Left forelimb (tissue), 1 donor: ENCODE data around the gene TUT7.
"Not testable (repeated sequence)": the region's sequence is repeated elsewhere in the genome, so short reads cannot be mapped to it uniquely, and the experiment has no call there.

Experiments
- DNase-seq: peaks from one replicate; pipeline ENCODE4 v3.0.0-alpha.2; 2018; ENCODE audit warnings: low spot score

The TUT7 gene

DNA sequence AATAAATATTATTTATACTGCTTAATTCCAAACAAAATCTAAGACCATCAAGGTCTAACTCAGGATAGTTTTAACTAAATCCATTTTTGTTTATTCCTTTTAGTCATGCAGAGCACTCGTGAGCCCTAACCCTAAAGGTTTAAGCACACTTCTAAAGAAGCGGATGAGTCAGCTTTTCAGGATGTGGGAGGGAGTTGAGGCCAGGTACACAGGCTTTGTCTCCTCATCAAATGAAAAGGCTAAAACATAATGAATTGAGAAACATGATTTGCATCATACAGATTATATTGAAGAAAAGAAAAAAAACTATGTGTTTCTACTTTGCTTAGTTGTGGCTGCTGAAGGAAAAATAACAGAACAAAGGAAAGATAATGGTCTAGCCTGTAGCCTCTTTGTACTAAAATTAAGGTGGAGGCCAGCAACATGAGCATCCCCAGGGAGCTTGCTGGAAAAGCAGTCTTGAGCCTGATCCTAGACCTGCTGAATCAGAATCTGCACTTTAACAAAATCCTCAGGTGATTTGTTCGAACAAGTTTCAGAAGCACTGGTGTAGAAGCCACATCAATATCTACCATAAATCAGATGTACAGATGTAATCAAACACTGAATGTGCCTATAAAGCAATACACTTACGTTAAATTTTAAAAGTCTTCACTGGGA, 50.8 kb downstream of the TUT7 start:
- DNase-seq, result no peak

DNA sequence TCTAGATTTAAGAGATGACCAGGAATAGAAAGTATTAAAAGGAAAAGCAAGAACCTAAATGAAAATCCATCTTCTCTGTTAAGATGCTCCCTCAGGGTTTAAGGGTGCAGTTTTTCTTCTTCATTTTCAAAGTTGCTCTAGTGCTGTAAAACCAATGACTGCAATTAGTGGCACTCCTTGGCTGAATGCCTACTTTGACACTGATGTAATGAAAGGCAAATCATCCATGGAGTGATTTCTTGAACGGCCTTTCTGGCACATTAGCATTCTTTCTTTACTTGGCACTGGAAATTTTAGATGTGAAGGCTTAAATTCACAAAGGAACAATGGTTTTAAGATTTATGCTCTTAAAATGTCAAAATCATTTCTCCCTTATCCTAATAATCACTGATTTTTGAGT, 52.5 kb downstream of the TUT7 start:
- DNase-seq, result no peak

DNA sequence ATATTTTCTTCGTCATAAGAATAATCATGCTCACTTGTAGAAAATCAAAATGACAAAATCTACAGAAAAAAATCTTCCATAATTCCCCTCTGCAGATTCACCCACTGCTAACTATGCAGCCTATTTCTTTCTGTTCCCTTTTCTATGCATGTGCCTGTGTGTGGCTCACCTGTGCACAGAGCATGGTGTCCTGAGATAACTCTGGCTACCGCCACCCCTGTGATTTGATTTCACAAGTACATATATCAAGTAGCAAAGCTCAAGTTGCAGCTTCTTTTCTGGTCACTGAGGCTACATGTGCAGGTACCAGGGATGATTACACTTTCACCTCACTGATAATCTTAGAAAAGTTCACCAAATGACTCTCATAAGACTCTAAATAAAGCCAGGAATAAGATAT, 53.5 kb downstream of the TUT7 start:
- no peak for DNase-seq

DNA sequence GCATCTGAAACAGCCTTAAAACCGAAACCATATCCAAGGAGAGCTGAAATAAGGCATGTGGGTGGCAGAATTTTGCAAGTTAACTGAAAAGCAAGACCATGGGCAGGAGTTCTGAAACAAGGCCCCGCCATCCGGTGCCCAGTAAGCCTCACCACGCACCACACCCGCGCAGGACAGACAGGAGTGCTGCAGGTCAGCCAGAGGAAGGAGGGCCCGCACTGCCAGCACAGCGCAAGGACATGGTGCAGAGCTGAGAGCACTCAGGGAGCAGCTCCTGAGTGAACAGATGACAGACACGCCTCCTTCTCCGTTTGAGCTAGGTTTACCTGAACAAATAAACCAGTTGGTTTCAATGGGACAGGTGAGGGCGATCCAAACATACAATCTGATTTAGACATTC, 55.3 kb downstream of the TUT7 start:
- no peak for DNase-seq

DNA sequence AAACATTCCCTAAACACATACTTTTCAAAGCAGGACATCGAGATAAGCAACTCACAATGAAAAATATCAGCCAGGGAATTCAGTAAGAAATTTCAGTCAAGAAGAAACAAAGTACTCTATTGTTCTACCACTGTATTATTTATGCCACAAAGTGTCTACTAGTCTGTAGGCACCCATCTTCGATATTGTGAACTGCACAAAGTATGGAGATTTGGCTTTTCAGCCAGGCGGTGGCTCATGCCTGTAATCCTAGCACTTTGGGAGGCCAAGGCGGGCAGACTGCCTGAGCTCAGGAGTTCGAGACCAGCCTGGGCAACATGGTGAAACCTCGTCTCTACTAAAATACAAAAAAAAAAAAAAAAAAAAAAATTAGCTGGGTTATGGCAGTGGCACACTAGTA, 63.9 kb downstream of the TUT7 start:
- not testable (repeated sequence) for DNase-seq

DNA sequence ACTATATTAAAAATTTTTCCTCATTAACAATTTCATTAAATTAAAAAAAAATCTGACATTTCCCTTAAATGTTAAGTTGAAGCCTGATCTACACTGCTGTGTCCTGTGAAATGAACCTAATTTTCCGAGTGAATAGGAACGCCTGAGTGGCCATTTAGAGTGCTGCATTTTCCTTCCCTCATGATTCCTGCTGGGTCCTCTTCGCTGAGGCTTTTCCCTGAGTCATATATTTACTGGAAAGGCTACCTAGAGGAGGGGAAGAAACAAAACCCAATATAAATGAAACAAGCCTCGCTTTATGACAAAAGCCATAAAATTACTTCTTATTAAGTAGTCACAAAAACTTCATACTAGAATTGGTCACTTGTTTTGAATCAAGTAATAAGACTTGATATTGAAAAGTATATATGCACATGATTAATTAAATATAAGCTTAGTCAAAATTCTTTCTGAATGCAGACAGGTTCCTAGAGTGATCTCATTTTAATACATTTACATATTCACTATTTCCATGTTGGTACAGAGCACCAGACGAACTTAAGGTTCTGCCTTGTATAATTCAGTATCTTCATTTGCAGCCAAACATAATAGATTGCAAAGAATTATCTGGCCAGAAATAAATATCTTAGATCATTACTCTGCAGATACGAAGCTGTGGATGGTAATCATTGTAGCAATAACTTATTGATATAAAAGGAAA, 65.6 kb downstream of the TUT7 start:
- no peak for DNase-seq

DNA sequence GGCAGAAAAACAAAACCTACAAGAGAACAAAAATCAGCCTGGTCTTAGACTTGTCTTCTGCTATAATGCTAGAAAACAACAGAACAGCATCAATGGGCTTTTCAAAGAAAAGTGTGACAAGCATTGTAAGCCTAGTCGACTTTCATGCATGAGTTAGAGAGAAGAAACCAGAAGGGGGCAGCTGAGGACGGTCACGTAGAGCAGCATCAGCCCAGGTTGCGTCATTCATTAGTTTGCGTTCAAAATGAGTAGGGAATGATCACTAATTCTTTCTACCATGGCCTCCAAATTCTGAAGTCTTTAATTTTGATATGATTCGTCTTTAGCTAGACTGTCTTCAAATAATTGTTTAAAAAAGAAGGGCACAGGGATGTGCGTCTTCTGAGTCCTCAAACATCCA, 67.2 kb downstream of the TUT7 start:
- no peak for DNase-seq

DNA sequence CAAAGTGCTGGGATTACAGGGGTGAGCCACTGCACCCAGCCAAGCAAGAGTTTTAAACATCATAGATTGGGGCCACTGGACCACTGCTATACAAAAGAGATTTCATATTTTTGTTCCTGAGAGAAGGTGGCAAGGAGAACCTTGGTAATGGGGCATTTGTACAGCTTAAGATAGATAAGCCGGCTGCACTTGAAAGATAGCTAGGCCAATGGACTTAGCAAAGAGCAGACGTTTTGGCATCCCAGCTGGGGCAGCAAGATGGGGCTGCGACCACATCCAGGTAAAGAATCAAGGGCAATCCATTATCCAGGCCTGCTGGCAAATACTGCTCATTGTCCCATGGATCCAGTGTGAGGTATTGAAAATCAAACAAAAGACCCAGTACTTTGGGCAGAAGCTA, 67.9 kb downstream of the TUT7 start:
- no peak for DNase-seq

DNA sequence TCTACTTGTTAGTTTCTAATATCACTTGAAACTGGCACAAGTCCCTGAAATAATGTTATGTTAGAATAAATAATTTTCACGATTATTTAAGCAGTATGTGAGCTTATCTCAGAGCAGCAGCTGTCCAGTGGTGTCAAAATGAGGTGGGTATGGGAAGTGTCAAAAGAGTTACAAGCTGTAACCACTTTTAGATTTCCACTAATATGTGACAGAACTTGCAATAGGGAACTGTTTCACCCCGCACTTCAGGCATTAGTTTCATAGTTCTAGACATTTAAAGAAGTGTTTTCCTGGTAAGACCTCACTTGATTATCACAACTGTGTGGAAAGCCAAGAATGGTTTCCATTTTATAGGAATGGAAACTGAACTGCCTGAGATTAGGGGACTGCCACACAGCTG, 68.9 kb downstream of the TUT7 start:
- DNase-seq, result no peak

DNA sequence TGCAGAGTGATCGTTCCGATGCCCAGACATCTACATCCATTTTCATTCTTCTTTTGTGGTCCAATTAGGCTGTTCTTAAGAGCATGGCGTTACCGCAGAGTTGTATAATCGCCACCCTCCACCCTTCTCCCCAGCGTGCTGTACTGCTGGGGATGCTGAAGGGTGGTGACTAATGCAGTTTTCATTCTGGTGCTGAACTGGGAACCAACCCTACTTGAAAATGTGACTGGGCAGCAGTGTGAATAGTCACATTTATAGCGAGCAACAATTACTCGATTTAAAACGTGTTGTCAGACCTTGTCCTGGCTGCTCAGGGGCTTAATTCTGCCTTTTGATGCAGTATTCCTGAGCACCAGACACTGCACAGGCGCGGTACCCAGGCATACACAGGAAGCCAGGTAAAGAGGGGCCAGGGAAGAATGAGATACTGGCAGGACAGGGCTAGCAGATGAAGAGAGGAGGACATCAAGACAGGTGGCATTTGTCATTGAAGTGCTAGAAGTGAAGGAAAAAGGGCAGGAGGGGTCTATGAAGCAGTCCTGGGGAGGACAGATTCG, 71.2 kb downstream of the TUT7 start:
- no peak for DNase-seq

DNA sequence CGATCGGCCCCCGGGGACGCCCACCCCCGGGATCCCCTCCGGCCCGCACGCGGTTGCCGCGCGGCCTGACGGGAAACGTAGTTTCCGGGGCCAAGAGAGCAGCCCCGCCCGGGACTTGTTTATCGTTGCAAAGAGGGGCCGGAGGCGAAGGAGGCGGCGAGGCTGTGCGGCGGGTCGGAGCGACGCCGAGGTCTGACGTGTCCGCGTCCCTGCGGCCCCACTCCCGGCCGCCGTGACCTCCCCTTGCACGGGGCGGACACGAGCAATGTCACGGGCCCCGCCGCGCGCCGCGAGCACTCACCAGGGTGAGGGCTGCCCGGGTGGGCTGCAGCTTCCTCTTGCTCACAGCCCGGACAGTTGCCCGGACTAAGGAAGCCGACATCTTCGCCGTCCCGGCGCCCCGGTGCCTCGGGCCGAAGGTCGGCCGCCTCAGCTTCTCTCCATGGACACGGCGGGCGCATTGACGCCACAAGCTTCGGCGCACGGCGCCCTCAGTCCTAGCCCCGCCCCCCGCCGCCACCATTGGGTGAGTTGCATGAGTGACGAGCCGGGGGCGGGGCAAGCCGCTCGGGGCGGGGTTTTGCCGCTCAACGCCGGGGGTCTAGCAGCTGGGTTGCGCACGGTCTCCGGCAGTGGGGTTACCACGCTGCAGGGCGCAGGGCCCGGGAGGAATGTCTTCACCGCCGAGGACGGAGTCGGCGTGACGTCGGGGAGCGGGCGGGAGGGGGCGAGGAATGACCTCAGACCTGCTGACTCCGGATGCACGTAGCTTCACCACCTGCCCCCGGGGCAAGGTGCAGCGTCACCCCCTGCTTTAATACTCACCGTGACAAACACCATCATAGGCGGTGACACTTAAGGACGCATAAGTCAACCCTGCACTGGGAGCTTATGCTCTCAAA, 71.9 kb downstream of the TUT7 start, which contains the start of gene ISCA1:
Gene ISCA1 (minus strand): TSS at position 462 of the 902 bp plus-strand sequence. CDS start 80 bp downstream, at position 382.
- DNase-seq, result peak; percentile 97

DNA sequence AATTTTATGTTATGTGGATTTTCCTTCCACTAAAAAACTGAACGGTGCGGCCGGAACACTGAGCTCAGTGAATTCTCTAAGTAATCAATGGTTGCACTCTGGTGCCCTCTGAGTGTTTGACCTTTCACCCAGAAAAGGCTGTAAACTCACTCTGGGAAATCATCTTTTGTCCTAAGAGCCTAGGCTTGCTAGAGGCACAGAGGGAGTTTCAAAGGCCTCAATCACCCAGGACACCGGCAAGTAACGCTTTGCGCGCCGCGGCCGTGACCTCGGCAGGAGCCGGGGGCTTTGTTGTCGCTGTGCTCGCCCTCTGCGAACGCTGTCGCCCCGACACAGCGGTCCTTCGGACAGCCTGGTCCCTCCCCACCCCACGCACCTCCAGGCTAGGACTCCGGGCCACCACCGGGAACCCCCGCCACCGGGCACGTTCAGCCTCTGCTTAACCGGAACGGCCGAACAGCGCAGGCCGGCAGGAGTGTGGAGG, 72.6 kb downstream of the TUT7 start:
- no peak for DNase-seq

DNA sequence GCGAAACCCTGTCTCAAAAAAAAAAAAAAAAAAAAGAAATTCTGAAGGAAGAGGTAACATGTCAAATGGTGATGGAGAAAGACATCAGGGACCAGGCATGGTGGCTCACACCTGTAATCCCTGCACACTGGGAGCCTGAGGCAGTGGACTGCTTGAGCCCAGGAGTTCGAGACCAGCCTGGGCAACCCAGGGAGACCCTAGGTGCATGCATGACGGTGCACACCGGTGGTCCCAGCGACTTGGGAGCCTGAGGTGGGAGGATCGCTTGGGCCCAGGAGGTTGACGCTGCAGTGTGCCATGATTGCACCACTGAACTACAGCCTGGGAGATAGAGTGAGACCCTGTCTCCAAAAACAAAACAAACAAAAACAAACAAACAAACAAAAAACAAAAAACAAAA, 73.6 kb downstream of the TUT7 start:
- no peak for DNase-seq

DNA sequence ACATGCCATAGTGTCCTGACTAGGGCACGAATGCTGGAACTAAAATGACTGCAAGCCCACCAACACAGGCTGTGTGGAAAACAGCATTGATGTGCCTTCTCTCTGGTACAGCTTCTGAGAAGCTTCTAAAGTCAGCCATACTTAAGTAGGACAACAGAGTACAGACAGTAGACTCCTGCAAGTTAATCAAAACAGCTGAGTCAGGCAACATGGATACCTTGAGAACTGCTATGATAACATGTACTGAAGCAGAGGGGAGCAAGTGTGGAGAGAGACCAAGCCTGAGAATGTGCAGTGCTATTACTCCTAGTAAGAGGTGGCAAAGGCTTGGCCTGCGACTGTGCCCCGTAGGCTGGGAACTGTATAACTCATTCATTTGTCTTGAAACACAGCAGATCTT, 74.4 kb downstream of the TUT7 start:
- DNase-seq, result no peak

DNA sequence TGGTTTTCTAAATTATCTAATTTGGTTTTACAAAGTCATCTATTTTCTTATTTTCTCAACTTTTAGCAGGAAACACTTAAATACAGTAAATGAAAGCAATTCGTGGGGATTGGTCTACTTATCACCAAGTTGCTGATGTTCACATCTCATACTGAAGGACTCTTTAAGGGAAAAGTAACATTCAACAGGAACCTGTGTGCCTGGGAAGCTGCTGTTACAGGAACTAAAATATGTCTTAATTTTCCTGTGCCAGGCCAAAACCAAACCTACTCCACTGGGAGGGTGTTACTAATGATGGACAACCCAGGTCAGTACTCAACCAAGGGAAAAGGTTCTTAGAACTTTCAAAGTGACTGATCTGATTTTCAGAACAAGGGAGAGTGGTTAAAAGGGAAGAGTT, 77.1 kb downstream of the TUT7 start:
- DNase-seq, result no peak

DNA sequence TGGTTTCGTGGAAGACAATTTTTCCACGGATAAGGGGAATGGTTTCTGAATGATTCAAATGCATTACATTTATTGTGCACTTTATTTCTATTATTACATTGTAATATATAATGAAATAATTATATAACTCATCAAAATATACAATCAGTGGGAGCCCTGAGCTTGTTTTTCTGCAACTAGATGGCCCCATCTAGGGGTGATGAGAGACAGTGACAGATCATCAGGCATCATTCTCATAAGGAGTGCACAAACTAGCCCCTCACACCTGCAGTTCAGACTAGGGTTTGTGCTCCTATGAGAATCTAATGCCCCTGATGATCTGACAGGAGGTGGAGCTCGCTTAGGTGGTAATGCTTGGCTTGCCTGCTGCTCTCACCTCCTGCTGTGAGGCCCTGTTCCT, 78.2 kb downstream of the TUT7 start:
- DNase-seq, result no peak

DNA sequence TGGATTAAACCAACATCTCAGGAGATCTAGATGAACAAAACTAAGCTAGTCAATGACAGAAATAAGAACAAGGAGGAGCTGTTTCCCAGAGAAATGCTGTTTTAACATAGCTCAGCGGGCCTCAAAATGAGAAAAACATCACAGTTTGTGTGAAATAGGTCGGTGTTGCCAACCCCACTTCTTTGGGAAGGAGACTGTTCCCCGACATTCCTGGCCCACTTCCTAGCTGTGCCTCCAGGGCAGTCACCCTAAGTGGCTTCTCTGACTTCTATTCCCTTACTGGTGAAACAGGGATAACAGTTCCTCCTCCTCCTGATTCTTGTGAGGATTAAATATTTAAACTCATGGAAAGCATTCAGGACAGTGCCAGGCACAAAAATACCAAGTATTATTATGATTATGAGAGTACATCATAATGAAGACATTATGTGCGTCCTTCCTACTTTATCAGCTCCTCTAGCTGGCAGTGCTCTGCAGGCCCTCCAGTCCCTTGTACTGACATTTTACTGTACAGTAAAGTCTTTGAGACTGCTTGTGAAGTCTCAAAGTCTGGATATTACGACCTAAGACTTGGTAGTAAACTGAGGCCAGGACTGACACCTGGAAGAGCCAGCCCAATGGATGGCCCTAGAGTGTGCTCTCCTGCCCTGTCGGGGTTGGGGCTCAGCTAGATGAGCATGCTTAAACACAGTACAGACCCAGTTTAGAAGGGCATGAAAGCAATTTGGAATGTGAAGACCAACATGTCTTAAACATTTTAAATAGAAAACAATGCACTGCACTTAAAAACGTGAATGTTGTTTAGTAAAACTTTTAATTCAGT, 79.2 kb downstream of the TUT7 start:
- no peak for DNase-seq

DNA sequence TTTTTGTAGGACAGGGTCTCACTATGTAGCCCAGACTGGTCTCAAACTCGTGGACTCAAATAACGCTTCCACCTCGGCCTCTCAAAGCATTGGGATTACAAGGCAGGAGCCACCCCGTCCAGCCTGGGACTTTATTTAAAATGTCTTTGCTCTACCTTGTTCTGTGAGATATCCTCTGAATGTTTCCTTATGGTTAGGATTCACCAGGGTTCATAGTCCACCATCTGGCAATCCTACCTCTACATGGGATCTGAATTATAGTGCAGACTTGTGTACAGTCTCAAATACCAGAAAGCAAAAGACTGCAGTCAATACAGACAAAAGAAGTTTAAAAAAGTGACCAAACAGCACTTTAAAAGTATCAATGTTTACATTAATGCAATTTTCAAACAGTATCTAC, 82.0 kb downstream of the TUT7 start:
- no peak for DNase-seq

DNA sequence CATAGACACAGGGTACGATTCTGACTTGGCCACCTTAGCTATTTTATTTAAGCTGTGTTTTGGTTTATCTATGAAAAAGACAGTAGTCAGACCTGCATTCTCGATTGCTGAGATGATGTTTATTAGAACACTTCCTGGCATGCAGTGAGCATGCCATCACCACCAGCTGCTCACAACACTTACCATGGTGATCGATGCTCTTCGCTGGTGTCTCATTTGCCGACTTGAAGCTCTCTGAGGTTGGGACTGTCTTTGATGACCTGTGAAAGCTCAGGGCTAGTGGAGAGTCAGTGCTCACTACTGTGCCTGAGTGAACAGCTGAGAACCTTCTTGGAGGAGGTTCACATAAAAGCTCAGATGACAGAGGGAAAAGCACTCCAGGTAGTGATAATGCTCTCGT, 90.3 kb downstream of the TUT7 start:
- no peak for DNase-seq

DNA sequence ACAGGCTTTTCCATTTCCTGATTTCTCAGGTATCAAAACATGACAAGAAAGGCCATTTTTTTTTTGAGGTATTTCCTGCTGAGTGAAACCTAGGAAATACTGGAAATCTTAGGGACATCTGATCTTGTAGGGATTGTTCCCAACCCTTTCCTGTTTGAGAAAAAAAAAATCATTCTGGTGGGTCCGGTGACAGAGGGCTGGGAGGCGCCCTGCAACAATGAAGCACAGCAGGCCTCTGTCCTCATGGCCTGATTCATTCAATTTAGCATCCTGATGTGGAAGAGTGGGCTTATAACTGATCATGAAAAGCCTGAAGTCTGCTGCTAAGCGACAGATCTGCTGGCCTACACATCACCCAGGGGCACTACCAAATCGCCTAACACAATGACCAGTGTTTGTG, 91.7 kb downstream of the TUT7 start:
- DNase-seq, result no peak

DNA sequence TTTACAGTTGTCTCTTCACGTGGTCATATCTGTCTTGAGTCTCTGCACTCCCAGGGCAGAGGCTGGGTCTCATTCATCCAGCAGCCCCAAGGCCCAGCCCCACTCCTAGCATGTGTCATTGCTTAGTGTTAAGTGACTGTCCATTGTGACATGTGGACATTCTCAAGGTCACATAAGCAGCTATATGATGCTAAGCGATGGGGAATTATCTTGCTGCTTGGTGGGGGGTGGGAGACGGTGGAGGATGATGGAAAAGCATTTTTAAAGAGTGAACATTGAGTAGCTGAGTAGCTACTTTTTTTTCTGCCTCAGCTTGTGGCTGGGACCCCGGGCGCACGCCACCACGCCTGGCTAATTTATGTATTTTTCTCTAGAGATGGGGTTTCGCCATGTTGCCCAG, 94.7 kb downstream of the TUT7 start, which contains the start of gene C9orf153:
Gene C9orf153 (minus strand): TSS at position 101 of the 400 bp plus-strand sequence. CDS start 30,054 bp downstream, outside the sequence.
- no peak for DNase-seq
